NCI-H526 (cell line): ENCODE measurements around the gene MPRIP.
"Not testable (repeated sequence)": the region's sequence is repeated elsewhere in the genome, so short reads cannot be mapped to it uniquely, and the experiment has no call there.

Experiments
- DNase-seq, 2 experiments: peaks; one replicate each; lab custom pipeline; 2025; lab: John Stamatoyannopoulos, UW

The MPRIP gene

DNA sequence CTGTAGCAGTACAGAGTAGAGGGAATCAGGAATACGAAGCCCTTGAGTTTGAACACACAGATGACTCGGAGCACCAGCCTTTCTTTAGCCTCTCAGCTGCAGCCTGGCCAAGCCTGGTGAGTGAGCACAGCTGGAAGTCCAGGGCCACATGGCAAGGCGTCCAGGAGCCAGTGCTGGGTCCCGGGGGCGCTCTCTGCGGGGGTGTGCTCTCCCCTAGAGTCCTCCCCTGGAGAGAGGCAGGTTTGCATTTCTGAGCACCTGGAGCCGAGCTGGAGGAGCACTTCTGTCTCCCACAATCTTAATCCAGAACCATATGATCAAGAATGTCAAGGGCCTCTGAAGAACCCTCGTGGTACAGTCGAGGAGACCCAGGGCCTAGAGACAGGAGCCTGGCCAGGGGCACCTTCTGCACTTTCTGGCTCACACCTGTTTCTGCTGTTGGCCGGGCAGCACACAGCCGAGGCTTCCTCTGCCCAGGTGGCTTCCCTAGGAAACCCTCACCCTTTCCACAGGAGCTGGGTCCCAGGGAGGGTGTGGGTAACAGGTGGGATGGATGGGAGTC lies 85.6 kb downstream of the MPRIP start:
- no peak for DNase-seq

DNA sequence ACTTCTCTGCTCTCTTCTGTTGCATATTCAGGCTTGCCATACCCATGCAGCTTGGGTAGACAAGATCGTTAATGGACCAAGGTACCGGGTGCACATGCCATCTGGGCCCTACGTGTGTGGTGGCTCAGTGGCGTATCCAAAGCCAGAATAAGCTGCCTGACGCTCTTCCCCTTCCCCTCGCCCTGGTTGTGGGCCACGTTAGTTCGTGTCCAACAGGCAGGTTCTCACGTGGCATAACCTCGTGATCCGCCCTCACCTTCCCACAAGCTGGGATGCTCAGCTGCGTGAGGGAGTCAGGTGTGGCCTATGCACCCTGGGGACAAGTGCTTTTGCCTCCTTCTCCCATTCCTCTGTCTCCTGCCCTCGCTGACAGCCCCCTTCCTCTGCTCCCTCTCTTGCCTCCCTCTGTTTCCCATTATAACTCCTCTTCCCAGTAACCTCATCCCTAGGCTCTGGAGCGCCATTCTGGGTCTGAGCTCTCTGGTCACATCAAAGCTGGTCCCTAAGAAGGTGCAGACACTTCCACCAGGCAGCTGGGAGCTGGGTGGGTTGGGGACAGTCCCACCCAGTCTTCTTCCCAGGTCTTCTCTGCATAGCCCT lies 86.3 kb downstream of the MPRIP start:
- DNase-seq: no peak

DNA sequence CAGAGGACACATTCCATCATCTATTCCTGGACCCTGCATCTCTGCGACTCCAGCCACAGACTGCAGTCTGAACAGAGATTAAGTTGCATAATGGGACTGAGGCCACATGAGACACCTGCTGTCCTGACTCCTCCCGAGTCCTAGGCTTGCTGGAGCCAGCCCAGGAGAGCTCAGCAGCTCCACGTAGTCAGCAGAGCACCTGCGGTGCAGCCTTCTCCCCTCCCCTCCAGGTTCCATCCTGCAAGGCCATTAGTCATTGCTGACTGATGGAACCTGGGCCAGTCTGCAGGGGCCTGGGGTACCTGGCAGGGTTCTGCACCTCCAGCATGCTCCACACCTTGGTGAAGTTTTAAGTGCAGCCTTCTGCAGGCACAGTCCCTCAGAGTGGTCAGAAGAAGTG lies 87.2 kb downstream of the MPRIP start:
- peak in 1 of 2 experiments; percentile 27 for DNase-seq

DNA sequence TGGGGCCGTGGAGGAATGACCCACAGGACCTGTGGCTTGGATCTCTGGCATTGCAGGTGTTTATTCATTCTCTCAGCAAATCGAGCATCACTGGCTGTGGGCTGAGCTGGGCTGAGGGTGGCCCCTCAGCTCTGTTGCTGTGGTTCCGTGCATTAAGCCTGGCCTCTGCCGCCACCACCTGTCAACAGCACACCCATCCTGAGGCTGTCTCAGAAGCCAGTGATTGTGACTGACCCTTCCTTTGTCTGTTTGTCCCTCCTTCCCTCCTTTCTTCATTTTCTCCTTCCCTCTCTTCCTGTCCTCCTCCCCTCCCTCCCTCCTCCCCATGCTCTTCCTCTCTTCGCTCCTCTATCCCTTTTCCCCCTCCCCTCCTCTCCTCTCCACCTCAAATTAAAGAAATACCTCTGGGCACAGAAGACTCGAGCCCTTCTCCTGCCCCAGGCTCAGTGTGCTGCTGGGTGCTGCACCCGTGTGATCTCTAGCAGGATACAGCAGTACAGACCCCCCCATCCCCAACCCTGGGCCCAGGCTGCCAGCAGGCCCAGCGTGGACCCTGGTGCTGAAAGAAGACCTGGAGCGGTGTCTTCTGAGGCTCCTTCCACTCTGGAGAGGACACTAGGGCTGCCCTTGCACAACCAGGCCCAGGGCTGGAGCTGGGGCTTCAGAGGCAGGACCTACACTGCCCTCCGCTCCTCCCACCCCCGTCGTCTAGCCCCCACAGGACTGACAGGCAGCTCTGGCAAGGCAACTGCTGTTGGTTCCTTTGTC lies 88.0 kb downstream of the MPRIP start:
- no peak for DNase-seq

DNA sequence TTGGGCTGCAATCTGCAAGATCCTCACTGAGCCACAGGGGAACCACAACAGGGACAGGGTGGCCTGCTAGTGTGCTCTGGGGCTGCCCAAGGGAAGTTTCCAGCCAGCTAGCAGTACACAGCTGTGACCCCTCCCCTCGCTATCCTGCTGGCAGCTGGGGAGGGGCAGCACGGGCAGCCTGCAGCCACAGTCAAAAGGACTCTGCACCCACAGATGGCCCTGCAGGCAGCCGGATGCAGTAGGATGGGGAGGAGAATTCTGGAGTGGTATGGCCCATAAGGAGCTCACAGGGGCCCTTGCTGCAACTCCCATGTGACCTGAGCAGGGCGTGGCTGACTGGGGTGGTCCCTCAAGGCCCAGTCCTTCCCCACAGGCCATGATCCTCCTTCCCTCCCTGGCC lies 89.6 kb downstream of the MPRIP start:
- DNase-seq: no peak

DNA sequence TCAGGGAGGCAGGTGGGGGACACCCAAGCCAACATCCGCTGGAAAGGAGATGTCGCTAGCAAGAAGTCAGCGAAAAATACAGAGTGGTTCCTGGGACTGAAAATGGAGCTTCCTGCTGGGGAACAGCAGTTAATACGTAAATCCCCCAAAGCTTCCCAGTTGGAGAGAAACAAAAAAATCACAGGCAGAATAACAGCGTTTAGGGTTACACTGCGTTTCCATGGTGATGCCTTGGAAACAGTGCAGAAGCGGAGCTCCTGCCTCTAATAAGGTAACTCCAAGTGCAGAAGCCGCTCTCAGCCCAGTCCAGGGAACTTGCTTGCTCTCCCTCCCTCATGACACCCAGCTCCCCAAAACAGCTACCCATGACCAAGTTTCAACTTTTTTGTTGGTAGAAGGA lies 90.5 kb downstream of the MPRIP start:
- DNase-seq: no peak

DNA sequence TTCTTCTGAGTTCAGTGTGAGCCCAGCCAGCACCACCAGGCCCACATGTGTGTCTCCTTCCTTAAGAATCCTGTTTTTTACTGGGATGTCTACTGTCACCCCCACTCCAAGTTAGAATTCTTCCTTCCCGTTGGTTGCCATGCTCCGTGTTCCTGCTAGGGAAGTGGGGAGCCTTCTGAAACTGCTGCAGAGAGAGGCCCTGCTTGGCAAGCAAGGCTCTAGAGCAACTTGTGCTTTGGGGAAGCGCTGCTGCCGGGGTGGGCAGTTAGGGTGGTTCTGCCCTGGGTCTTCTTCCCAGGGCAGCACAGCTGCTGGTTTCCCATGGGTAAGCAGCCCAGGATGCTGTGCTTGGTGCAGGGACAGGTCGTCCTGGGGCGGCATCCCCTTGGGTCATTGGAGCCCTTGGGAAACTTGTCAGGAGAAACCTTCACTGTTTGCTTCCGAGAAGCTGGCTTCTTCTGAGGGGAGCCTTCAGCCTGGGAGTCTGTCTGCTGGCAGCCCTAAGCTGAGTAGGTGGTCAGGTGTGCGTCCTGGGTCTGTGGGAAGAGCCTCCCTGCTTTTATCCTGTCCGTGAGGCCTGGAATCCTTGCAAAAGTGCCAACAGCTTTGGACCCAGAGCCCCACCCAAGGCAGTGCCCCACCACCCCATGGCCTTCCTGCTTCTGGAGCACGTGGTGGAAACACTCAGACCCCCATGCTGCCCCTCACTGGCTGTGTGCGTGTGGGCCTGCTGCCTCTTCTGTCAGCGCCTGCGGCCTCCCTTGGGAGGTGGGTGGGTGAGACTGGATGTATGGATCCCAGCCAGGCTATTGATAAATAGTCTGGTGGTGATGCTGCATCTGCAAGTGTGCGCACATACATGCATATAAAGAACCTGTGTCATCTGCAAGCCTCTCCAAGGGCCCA lies 92.0 kb downstream of the MPRIP start:
- DNase-seq: no peak

DNA sequence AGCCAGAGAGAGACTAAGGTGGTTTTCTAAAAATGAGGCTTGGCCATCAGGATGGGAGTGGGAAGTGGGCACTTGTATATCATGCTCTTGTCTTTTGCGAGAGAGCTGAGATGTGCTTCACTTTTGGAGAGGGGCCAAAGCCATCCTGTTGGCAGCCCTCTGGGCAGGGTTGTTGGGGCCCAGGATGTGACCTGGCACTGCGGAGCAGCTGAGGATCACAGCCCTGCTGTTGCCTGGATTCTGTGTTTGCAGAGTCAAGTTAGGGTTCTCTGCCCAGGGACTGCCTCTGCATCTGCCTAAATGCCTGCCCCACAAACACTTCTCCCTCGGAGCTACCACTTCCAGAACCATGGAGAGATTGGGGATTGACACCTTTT lies 92.7 kb downstream of the MPRIP start:
- DNase-seq: no peak

DNA sequence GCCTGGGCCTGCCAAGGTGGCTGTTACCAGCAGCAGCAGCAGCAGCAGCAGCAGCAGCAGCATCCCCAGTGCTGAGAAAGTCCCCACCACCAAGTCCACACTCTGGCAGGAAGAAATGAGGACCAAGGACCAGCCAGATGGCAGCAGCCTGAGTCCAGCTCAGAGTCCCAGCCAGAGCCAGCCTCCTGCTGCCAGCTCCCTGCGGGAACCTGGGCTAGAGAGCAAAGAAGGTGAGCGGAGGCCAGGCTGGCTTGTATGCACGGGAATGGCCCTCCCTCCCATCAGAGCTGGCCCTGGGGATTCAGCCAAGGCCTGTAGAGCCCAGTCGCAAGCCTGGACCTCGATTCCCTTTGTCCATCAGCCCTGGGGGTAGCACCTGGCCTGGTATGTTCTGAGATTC lies 94.0 kb downstream of the MPRIP start:
- not testable (repeated sequence) for DNase-seq

DNA sequence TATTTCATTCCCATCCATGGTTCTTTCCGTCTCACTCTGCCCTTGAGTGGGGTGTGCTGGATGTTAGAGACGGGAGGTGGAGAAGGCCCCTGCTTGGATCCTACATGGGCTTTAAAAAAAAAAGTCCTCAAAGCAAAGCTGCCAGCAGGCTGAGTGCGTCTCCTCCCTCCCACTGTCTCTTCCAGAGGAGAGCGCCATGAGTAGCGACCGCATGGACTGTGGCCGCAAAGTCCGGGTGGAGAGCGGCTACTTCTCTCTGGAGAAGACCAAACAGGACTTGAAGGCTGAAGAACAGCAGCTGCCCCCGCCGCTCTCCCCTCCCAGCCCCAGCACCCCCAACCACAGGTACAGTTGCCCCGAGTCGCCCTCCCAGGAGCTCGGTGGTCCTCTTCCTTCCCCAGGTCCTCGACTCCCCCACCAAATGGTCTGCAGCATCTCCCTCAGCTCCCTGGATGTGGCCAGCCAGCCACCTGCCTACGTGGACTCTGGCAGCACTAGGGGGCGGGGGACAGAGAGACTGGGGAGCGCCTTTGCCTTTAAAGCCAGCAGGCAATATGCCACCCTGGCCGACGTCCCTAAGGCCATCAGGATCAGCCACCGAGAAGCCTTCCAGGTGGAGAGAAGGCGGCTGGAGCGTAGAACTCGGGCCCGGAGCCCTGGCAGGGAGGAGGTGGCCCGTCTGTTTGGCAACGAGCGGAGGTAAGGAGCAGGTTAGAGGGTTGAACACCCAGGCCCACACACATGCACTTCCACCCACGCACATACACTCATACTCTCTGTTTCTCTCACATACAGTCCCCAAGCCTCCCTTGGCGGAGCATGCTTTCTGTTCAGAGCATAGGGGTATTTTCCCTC lies 95.7 kb downstream of the MPRIP start:
- DNase-seq: no peak

DNA sequence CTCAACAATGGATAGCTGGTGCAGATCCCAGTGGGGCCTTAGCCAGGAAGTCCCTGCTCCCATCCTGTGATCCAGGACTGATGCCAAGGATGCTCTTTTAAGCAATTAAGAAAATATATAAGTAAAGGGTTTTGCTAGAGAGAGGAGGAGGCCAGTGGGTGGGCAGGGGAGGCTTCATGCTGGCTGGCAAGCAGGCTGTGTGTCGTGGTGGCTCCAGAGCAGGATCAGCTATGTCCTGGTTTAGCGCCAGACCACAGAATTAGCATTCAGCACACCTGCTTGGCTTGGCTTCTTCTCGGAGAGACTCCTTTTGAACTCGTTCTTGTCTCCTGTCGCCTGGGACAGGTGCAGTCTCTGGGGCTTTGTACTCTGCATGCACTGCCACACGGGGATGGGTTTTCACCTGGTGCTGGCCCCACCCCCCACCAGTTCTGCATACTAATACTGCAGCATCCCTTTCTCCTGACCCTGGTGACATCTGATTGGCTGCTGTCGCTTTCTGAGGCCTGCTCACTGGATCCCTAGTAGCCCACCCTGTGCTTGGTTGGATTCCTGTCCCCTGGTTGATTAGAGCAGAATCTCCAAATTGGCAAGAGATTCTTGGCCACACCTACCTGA lies 97.8 kb downstream of the MPRIP start:
- peak; percentile 80 to 90 for DNase-seq

DNA sequence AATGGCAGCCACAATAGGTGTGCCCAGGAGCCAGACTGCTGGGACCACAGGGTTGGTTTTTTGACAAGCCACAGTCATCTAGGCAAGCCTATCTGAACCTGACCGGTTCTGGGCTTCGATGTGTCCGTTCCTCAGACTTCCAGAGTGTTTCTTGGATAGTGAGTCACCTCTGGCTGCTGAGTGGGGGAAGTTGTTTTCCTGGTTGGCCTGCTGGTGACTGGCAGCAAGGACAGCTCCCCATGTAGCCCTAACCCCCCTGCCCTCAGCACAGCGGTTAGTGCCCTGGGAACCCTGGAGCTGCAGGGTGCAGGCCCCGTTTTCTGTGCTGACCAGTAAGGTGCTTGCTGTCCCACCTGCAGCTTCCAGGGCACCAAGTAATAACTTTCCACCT lies 98.3 kb downstream of the MPRIP start:
- no peak for DNase-seq

DNA sequence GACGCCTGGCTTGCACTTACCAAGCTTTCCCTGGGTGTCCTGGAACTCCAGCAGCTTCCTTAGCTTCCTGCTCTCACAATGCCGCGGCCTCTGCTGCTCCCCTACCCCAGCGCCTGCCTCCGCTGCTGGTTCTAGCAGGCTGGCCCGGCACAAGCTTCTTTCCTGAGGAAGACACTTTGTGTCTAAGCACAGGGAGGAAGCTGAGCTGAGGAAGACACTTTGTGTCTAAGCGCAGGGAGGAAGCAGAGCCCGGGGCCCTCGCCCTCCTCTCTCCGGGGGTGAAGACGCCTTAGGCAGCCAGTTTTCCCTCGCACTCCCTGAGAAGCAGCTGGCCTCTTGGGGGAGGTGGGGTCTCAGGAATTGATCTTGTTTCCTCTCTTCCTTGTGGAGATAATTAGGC lies 99.0 kb downstream of the MPRIP start:
- DNase-seq: no peak

DNA sequence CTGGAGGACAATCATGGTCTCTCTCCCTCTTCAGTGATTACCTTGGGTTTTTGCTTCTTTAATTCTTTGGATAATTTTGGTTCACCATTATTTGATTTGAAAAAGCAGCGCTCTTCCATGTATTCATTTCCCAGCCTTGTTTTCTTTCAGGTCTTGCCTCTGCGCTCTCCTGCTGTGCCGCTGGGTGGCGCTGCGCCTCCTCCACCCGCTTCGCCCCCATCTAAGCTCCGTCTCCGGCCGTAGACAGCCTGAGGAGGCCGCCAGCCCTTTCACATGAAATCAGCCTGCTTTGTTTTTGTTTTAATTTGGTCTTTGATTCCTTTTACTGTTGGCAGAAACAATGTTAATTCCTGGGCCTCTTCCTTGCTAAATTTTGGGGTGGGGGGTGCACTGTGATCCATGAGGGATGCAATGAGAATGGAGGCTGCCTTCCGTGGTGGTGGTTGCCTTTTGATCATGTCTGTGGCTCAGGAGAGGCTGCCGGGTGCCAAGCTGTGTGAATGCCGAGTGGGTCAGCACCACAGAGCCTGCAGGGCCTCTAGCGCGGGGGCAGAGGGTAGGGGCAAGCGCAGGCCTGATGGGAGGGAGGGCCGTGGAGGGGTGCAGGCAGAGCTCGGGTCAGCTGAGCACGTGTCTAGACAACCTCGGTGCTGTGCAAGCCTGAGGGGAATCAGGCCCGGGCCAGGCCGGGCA lies 99.7 kb downstream of the MPRIP start:
- DNase-seq: peak in 1 of 2 experiments; percentile 52

DNA sequence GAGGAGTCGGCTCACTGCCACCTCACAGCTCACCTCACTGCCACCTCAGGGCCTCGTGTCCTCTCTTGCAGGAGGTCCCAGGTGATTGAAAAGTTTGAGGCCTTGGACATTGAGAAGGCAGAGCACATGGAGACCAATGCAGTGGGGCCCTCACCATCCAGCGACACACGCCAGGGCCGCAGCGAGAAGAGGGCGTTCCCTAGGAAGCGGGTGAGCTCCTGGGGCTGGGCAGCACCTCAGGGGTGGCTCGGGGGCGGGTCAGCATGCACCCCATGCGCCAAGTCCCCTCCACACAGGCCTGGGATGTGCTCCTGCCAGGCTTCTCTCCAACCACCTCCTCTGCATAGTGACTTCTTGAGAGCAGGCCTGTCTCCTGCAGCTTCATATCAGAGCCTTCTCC lies 100.3 kb downstream of the MPRIP start:
- no peak for DNase-seq

DNA sequence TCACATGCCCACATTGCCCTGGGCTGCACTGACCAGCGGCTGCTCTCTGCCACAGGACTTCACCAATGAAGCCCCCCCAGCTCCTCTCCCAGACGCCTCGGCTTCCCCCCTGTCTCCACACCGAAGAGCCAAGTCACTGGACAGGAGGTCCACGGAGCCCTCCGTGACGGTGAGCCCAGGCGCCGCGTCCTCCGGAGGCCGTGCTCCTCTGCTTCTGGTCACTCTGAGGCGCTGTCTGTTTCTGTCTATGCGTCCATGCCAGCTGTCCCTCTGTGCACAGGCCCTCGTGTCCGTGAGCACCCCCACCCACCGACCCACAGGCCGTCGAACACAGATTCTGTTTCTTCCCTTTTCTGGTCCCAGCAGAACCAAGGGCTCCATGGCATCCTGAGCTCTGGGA lies 101.2 kb downstream of the MPRIP start:
- no peak for DNase-seq

DNA sequence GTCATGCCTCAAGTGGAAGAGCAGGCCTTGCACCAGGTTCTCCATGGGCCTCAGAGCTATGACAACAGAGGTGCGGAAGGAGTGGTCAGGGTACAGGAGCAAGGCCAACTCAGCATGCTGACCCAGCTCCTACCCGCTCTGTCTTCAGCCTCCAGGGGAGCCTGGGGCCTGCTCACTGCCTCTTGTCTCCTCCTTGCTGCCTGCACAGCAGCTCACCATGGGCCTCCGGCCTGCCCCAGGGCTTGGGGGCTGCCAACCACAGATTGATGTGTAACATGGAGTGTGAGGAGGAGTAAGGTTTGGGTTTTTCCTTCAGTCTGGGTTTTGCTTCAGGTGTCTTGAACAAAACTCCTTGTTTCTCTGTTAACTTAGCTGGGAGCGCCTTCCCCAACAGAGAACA lies 101.8 kb downstream of the MPRIP start:
- DNase-seq: no peak

DNA sequence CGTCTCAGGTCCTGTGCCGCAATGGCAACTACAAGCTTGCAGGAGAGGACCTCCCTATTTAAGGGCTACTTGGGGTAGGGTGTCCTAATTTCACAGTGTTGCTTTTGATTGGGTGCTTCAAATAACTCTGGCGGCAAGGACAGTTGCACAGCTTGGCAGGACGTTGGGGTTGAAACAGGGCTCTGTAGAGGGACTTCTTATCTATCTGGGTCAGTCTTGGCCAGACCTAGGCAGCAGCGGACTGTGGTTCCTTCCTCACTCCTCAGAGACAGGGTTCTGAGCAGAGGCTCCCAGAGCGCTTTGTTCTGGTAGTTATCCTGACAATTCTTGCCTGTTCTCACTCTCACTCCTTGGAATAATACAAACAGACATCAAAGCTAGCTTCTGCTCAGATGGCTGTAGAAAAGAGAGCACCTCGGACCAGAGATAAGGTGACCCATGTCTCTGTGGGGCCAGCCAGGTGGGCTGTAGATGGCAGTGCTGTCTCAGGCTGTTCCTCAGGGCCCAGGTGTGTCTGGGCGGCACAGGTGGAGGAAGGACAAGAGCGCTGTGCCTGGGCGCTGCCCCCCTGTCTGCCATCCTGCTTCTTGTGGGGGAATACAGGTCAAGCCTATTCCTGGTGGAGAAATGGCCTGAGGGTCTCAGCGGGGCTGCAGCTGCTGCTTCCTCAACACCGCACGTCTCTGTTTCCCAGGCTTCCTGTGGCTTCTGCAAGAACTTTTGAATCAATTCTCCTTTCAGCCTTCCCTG lies 102.8 kb downstream of the MPRIP start:
- DNase-seq: no peak

DNA sequence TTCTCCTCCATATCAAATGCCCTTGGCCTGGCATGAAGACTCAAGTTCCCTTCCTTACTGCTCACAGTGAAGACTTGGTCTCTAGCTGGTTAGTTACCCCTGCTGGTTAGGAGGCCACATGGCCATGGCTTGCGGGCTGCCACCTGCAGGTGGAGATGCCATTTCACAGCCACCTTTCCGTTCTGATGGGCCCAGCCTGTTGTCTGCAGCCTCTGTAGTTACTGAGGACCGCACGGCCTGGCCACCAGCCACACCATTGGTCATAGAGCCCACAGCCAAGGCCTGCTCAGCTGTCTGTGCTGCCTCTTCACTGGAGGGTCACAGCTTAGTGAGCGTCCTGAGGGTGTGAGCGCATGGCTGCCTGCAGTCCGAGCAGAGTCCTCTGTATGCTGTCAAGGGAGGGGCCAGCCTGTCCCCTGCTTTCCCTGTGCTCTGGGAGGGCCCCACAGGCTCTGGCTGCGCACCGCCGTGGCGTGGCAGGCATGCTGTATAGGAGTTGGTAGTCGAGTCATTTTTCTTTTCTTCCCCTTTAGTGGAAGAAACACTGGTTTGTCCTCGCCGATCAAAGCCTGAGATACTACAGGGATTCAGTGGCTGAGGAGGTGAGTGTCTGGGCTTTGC lies 104.6 kb downstream of the MPRIP start:
- no peak for DNase-seq
